ENCODE results near the gene CBL.

DNA sequence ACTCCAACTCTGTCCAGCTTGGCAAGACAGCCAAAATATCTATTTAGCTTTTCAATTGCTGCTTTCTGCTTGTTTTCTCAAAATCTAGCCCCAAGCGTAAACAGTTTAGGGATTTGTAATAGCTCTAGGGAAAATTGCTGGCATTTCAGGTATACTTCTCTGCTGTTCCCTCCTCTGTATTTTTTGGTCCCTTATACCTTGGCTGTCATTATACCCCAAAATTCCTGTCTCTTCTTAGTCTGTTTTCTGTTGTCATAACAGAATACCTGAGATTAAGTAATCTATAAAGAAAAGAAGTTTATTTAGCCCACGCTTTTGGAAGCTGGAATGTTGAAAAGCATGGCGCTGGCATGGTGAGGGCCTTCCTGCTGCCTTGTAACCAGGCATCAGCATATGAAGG is 87.3 kb downstream of the CBL start:
- no peak for TF ChIP-seq CTCF (IDR thresholded peaks at IDR 0.05 in 2 of 3, conservative IDR thresholded peaks at IDR 0.05 in 1 of 3; ENCODE audit: control insufficient read depth in 2 of 3, extremely low read depth in 1 of 3, insufficient read depth in 1 of 3, low read depth in 3 of 3, low read length in 3 of 3)
- TF ChIP-seq CHD4 (IDR thresholded peaks at IDR 0.05): no peak

Measured in GM12878 (cell line).